IPS-20b (cell line): ENCODE data around the gene CC2D2B.

ENCODE experiments used
- H3K27ac ChIP-seq: one replicate; pipeline ENCODE4 v1.5.1; 2013; ENCODE audit warnings: low read length
- H3K27me3 ChIP-seq: 2 replicates; pipeline ENCODE4 v1.6.1; 2013; ENCODE audit warnings: mild to moderate bottlenecking, low read length, inconsistent platforms; ENCODE audit not compliant: insufficient read depth
- H3K36me3 ChIP-seq: 2 replicates; pipeline ENCODE4 v1.6.1; 2013; ENCODE audit warnings: low read depth, mild to moderate bottlenecking, inconsistent platforms, low read length, moderate library complexity; ENCODE audit not compliant: insufficient read depth
- H3K4me1 ChIP-seq: 2 replicates; pipeline ENCODE4 v1.6.1; 2013; ENCODE audit warnings: mild to moderate bottlenecking, control low read depth, inconsistent platforms, low read length, moderate library complexity; ENCODE audit not compliant: insufficient read depth
- H3K4me3 ChIP-seq: 2 replicates; pipeline ENCODE4 v1.5.1; 2013; ENCODE audit warnings: mild to moderate bottlenecking, low read length, inconsistent platforms
- H3K9ac ChIP-seq: 2 replicates; pipeline ENCODE4 v1.6.1; 2013; ENCODE audit warnings: low read depth, mild to moderate bottlenecking, inconsistent platforms, low read length, moderate library complexity
- H3K9me3 ChIP-seq: 2 replicates; pipeline ENCODE4 v1.6.1; 2013; ENCODE audit warnings: mild to moderate bottlenecking, low read depth, low read length, inconsistent platforms; ENCODE audit not compliant: insufficient read depth

CC2D2B gene, protein sequence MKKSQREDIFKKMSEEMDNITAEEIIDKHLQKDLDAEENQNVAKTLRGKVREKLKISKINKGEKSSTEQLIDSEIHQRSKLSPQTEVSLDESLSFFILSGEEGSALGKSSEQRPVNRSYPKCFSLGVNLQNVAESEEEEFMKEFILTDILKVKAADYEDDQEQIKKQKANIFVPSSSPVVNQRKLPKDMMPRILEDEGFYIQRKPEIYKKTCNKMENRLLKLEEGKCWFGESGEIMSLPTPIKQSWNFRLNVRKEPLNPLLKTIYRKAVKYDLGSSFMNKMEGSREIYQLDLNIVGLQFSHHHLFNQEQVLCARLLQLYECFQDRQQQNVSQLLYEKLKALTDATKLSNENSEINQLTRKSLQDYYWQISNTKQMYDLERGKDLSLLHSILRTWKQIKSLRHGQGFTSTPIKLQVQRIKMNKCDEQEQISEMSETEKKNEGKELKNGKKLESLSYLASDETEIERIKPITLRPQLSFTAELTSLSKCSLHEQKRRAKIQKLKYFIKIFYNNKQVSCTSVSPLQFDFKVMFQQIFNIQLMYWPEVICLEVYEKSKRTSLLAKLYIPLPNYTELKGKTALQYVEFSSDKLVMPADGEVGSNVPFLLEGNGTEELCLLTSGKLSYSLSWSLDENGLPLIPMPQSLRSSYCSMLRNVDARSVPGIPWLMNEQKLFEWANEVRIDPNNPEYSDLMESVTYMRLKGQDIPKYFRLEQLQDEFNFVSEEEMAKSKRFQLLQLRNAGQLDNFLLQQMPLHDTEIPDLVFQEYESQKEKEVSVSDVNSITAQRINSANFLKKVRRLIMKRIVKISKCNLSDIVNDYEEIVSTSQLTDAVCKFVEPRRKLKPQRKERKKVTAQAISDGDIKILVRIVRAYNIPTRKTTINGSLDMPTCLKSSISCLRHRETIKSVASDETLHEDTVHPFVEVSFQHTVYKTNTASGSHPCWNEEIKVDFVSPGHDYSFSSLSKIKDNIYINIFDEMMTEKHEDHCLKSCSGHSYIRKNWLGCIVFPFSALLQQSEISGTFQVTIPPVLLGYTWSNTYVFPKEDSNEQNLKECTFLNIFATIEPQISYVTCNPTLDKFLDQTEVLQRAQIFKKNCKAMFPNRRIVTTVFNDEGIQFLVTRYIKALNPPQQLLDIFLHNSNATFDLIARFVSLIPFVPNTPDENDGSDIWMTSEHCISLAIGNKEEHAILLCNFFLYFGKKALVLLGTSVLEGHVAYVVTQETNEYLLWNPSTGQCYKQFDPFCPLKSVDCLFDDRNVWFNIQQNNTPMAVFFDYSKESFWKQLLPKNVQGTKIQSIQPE (N-terminal part only)

DNA sequence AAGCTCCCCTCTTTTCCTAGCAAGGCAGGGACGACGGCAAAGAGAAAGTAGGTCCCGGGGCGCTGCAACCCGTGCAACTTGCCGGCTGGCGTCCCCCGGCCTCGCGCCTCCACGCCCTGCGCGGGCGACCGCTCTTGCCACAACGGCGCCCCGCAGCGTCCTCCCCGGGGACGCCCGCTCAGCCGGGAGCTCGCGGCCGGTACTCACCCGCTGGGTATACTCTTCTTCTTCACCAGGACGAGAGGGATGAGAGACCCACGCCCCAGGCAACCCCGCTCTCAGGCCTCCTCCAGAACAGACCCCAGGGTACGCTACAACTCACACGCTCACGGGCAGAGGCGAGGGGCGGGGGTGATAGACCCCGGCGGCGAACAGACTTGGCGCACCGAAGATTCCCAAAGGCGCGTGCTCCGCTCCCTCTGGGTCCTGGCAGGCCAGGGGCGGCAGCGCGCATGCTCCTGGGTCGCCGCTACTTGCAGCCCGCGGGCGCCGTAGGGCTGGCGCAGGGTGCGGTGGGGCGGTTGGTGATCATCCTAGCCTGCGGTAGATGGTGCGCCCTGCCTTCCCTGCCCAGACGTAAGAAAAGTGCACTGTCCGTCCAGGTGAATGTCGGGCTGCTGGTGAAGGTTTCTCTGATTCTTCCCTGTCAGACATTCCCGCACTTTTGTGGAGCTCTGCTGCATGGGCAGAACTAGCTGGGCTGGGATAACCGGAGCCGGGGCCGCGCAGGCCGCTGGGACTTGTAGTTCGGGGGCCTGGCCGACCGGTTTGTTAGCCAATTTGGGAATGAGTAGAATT, at the start of gene CC2D2B:
Gene CC2D2B, plus strand, starts transcription at position 520 of the 798 bp plus-strand sequence. CDS start 3,349 bp downstream, outside the sequence.
- Histone ChIP-seq H3K9me3 (no peaks in the 10 kb centered on the region), H3K4me3 (peak within 1 kb of the TSS; percentile 84), H3K36me3 (peaks cover 21% of the 10 kb centered on the region), H3K9ac (peak within 1 kb of the TSS; percentile 57), H3K27me3 (no peaks in the 10 kb centered on the region), H3K4me1 (no peaks in the 10 kb centered on the region), H3K27ac (no peak within 1 kb of the TSS)

DNA sequence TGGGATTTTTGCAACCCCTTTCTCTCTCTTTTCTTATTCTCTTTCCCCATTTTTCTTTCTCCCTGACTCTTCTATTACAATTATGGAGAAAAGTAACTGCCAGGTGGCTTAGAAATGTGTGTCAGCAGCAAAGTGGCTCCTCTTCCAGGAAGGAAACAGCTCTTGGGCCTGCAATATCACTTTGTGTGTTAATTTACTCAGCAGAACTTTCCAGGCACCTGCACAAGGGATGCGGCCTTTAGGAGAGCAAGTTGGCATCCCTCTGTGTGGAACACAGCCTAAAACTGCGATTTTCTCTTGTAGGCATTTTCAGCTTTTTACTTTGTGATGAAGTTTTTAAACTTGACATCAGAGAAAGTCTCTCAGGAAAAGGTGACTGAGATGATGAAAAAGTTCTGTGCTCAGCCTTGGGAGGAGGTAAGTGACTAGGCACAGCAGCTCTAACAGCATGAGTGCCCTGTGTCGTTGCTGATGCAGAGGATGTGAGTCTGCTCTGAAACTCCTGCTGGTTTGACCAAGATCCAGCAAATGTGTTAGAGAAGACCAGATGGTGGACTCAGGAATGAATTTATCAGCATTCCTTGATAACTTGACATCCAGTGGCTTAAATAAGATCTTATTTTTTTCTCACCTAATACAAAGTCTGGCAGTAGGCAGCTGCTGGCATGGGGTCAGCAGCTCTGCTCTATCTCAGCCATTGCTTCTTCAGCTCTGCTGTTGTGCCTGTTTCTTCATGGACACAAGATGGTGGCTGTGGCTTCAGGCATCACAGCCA, 47.4 kb upstream of the CC2D2B start:
- Histone ChIP-seq H3K9ac (no peak overlapping the region), H3K4me3 (no peak overlapping the region), H3K9me3 (no peaks in the 10 kb centered on the region), H3K27me3 (no peaks in the 10 kb centered on the region), H3K36me3 (no peaks in the 10 kb centered on the region), H3K27ac (no peak overlapping the region), H3K4me1 (no peaks in the 10 kb centered on the region)

DNA sequence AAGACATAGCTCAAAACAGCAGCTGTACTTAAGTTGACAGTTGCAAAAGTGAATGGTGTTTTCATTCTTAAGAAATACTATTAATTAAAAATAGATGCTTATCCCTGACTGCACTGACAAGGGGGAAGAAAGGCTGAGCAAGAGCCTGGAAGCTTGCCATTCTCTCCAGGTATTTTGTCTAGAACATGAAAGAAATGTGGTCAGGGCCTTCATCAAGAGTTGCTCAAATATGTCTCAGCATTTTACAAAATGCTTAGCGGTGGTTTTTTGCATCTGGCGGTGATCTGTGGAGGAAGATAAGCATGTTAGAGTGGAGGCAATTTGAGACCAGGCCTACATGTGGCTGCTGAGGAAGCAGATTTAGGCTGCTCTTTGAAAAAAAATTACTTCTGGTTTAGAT, 46.4 kb upstream of the CC2D2B start:
- H3K27me3 ChIP-seq, result no peaks in the 10 kb centered on the region
- H3K4me3 ChIP-seq, result no peak overlapping the region
- H3K9me3 ChIP-seq, result no peaks in the 10 kb centered on the region
- no peak overlapping the region for H3K27ac ChIP-seq
- no peaks in the 10 kb centered on the region for H3K4me1 ChIP-seq
- no peak overlapping the region for H3K9ac ChIP-seq
- H3K36me3 ChIP-seq, result no peaks in the 10 kb centered on the region

DNA sequence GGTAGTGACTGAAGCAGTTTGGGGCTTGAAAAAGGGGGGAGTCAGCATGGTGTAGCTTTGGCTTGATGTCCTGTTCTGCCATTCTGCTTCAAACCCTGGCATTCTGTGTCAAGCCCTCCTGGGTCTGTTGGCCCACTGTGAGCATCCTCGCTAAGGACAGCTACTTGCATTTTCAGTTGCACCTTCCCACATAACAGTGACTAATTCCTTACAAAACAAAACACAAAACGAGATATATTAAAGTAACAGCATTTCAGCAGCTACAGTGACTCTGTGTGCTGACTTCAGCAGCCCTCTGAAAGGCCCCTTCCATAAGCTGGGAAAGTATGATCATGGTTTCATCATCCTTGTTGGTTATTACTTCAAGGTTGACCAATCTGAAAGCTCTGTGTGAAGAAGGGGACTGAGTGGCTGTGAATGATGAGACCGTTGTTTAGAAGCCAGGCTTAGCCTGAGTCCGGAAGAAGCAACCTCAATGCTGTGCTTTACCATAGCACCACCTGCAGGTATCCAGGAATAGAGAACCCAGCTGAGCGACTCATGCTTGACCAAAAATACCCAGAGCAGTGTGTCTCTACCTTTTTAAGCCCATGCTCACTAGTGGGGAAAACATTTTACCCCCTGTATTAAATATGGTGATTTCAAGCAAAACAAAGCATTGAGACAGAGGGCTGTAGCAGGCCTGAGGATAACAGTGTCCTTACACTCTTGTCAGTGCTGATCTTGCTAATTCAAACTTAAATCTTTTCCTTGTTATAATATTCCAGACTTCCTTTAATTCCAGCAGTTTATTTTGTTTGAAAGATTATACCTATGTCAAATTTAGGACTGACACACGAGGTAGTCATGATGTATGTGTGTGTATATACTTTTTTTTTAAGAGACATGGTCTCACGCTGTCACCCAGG, 42.6 kb upstream of the CC2D2B start:
- Histone ChIP-seq H3K9me3 (no peaks in the 10 kb centered on the region), H3K9ac (no peak overlapping the region), H3K27me3 (no peaks in the 10 kb centered on the region), H3K36me3 (no peaks in the 10 kb centered on the region), H3K4me1 (no peaks in the 10 kb centered on the region), H3K27ac (no peak overlapping the region), H3K4me3 (no peak overlapping the region)

DNA sequence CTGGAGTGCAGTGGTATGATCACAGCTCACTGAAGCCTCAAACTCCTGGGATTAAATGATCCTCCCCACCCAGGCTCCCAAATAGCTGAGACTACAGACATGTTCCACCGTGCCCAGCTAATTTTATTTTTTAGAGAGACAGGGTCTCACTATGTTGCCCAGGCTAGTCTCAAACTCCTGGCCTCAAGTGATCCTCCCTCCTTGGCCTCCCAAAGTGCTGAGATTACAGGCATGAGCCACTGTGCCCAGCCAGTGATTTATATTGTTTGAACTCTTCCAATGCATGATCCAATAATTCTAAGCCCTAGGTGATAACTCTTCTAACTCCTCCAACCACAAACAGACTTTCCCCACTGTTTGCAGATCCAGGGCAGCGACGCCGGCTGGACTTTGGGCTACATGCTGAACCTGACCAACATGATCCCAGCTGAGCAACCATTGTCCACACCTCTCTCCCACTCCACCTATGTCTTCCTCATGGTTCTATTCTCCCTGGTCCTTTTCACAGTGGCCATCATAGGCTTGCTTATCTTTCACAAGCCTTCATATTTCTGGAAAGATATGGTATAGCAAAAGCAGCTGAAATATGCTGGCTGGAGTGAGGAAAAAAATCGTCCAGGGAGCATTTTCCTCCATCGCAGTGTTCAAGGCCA, 41.8 kb upstream of the CC2D2B start:
- Histone ChIP-seq H3K4me1 (no peaks in the 10 kb centered on the region), H3K27me3 (no peaks in the 10 kb centered on the region), H3K36me3 (no peaks in the 10 kb centered on the region), H3K4me3 (no peak overlapping the region), H3K9ac (no peak overlapping the region), H3K27ac (no peak overlapping the region), H3K9me3 (no peaks in the 10 kb centered on the region)

- Histone ChIP-seq H3K4me3 (no peak overlapping the region), H3K27me3 (no peaks in the 10 kb centered on the region), H3K9ac (no peak overlapping the region), H3K4me1 (no peaks in the 10 kb centered on the region), H3K27ac (no peak overlapping the region), H3K9me3 (no peaks in the 10 kb centered on the region), H3K36me3 (no peaks in the 10 kb centered on the region)
Observed at GRCh38 chr10:95866467-95866842, 41.3 kb upstream of the CC2D2B start.

DNA sequence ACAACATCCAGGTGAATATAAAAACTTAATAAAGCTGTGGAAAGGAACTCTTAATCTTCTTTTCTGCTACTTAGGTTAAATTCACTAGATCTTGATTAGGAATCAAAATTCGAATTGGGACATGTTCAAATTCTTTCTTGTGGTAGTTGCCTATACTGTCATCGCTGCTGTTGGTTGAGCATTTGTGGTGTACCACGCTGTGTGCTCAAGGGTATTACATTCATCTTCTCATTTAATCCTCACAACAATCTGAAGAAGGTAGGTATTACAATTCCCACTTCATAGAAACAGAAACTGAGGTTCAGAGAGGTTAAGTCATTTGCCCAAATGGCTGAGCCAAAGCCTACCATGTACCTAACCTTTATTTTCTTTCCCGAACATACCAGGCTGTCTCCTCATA, 39.9 kb upstream of the CC2D2B start:
- H3K36me3 ChIP-seq, result no peaks in the 10 kb centered on the region
- H3K27me3 ChIP-seq, result no peaks in the 10 kb centered on the region
- H3K9me3 ChIP-seq, result no peaks in the 10 kb centered on the region
- no peak overlapping the region for H3K9ac ChIP-seq
- no peaks in the 10 kb centered on the region for H3K4me1 ChIP-seq
- H3K27ac ChIP-seq, result no peak overlapping the region
- H3K4me3 ChIP-seq, result no peak overlapping the region

DNA sequence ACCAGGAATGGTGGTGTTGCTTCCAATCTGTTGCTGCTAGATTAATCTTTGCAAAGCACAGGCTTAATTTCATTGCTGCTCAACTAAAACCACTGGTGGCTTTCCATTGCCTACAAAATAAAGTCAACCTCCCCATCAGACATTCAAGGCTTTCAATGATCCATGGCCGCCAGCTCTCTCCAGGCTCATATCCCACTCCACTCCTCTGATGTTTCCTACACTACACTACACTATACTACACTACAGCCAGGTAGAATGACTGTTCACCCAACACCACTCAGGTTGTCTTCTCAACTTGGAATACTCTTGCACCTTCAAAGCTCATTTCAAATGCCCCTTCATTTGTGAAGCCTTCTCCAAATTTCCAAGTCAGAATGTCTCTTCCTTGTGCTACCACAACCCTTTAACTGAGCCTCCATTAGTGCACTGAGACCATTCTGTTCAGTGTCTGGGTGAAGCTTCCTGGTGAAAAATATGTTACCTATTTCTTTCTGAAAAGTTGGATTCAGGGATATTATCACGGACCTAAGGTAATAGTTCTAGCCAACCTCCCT, 35.5 kb upstream of the CC2D2B start:
- Histone ChIP-seq H3K4me1 (no peaks in the 10 kb centered on the region), H3K9me3 (peaks cover 22% of the 10 kb centered on the region), H3K36me3 (peaks cover 36% of the 10 kb centered on the region), H3K9ac (no peak overlapping the region), H3K27me3 (no peaks in the 10 kb centered on the region), H3K4me3 (no peak overlapping the region), H3K27ac (no peak overlapping the region)

DNA sequence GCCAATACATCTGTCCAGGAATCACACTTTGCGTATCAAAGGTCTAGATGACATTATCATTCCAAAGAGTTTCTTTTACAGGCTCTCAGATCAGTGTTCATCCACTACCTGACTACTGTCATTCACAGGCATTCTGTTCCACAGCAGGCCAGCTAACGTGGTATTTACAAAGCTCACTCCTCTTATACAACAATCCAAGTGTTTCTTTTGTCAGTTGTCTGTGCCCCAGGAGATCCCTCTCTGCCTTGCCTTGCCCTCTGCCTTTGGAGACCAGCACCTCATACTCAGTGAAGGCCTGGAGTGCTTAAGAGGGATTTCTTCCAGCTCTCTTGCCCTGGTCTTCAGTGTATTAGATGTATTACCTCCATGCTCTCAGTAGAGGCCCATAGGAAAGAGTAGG, 34.6 kb upstream of the CC2D2B start:
- Histone ChIP-seq H3K9ac (no peak overlapping the region), H3K4me3 (no peak overlapping the region), H3K27ac (no peak overlapping the region), H3K36me3 (peaks cover 36% of the 10 kb centered on the region), H3K27me3 (no peaks in the 10 kb centered on the region), H3K9me3 (peaks cover 22% of the 10 kb centered on the region), H3K4me1 (no peaks in the 10 kb centered on the region)
